ENCODE results near the gene MICAL2.

The MICAL2 gene

GRCh38 chr11:12180257-12181205 is 70.1 kb downstream of the MICAL2 start:
- no peak for TF ChIP-seq CTCF (conservative IDR thresholded peaks at IDR 0.05; ENCODE audit: low read depth)
- ChIA-PET CTCF (no interaction called here), POLR2A (ENCODE audit: low non-redundant PET) (no interaction called here)
- H3K27ac ChIP-seq, result peak overlapping the region; percentile 62
- DNase-seq (ENCODE audit: low spot score), result no peak

- ChIA-PET CTCF (no interaction called here), POLR2A (ENCODE audit: low non-redundant PET) (no interaction called here)
- no peak for DNase-seq (ENCODE audit: low spot score)
- H3K27ac ChIP-seq, result peak overlapping the region; percentile 85
- no peak for TF ChIP-seq CTCF (conservative IDR thresholded peaks at IDR 0.05; ENCODE audit: low read depth)
Measured at GRCh38 chr11:12182302-12182675, 71.9 kb downstream of the MICAL2 start.

- POLR2A ChIA-PET (ENCODE audit: low non-redundant PET), result no interaction called here
- CTCF ChIA-PET, result no interaction called here
- TF ChIP-seq CTCF (conservative IDR thresholded peaks at IDR 0.05; ENCODE audit: low read depth), result no peak
- H3K27ac ChIP-seq, result peak overlapping the region; percentile 85
- peak; percentile 81 for DNase-seq (ENCODE audit: low spot score)
Measured at GRCh38 chr11:12182676-12183541, 72.5 kb downstream of the MICAL2 start.

GRCh38 chr11:12183827-12184620 is 73.6 kb downstream of the MICAL2 start:
- no peak for DNase-seq (ENCODE audit: low spot score)
- TF ChIP-seq CTCF (conservative IDR thresholded peaks at IDR 0.05; ENCODE audit: low read depth), result no peak
- peak overlapping the region; percentile 85 for H3K27ac ChIP-seq
- CTCF ChIA-PET, result interaction anchor here (0.6 kb wide), 2 partner anchors 32 to 1131 kb away, joined by 3 read pairs; no protein-coding TSS in a partner anchor
- POLR2A ChIA-PET (ENCODE audit: low non-redundant PET), result no interaction called here

- no peak for DNase-seq (ENCODE audit: low spot score)
- no peak overlapping the region for H3K27ac ChIP-seq
- CTCF ChIA-PET, result interaction anchor here (0.6 kb wide), 2 partner anchors 32 to 1131 kb away, joined by 3 read pairs; no protein-coding TSS in a partner anchor
- TF ChIP-seq CTCF (conservative IDR thresholded peaks at IDR 0.05; ENCODE audit: low read depth), result no peak
- POLR2A ChIA-PET (ENCODE audit: low non-redundant PET), result no interaction called here
Measured at GRCh38 chr11:12184699-12185098, 74.3 kb downstream of the MICAL2 start.
